GM12891 (cell line): ENCODE measurements around the gene FOXN3.

Experiments
- DNase-seq: peaks from one replicate; pipeline ENCODE4 v3.0.0; 2011; ENCODE audit warnings: low spot score; ENCODE audit not compliant: insufficient read length
- FAIRE-seq: peaks from 2 replicates; lab custom pipeline; 2011; peaks lifted over from hg19 to GRCh38; lab: Jason Lieb, UNC
- PAX5 ChIP-seq: IDR thresholded peaks from 2 replicates; pipeline ENCODE4 v1.6.1; 2011; ENCODE audit warnings: low read length, moderate library complexity, mild to moderate bottlenecking; ENCODE audit not compliant: insufficient read depth, severe bottlenecking
- POLR2A ChIP-seq: IDR thresholded peaks from 2 replicates; pipeline ENCODE4 v1.6.1; 2011; ENCODE audit warnings: low read depth, low read length, control low read depth
- POLR2AphosphoS5 ChIP-seq: IDR thresholded peaks from 2 replicates; pipeline ENCODE4 v1.6.1; 2011; ENCODE audit warnings: low read depth, low read length, control low read depth
- POU2F2 ChIP-seq: IDR thresholded peaks from 2 replicates; pipeline ENCODE4 v1.6.1; 2011; ENCODE audit warnings: low read depth, mild to moderate bottlenecking, control low read depth, low read length, moderate library complexity
- SPI1 ChIP-seq: IDR thresholded peaks from 2 replicates; pipeline ENCODE4 v1.6.1; 2011; ENCODE audit warnings: low read depth, low read length, control low read depth
- TAF1 ChIP-seq: IDR thresholded peaks from 2 replicates; pipeline ENCODE4 v1.6.1; 2011; ENCODE audit warnings: low read depth, low read length, control low read depth

Gene FOXN3

GRCh38 chr14:89384023-89384422 is 33.0 kb downstream of the FOXN3 start:
- DNase-seq, result peak; percentile 28
- peak; percentile 80 for FAIRE-seq
- TF ChIP-seq PAX5, result peak; percentile 58
- TF ChIP-seq POU2F2, result no peak
- TF ChIP-seq SPI1, result no peak
- no peak for TF ChIP-seq POLR2AphosphoS5

- FAIRE-seq, result peak; percentile 50
- no peak for TF ChIP-seq TAF1
- TF ChIP-seq PAX5, result no peak
- TF ChIP-seq POU2F2, result no peak
- TF ChIP-seq POLR2AphosphoS5, result no peak
- no peak for TF ChIP-seq POLR2A
- no peak for TF ChIP-seq SPI1
- DNase-seq, result no peak
Measured at GRCh38 chr14:89382901-89383845, 33.9 kb downstream of the FOXN3 start.

- FAIRE-seq (no peak), DNase-seq (no peak)
- TF ChIP-seq SPI1 (no peak), PAX5 (no peak), POLR2A (no peak), TAF1 (no peak), POU2F2 (no peak), POLR2AphosphoS5 (no peak)
Measured at GRCh38 chr14:89382487-89382886, 34.5 kb downstream of the FOXN3 start.

DNA sequence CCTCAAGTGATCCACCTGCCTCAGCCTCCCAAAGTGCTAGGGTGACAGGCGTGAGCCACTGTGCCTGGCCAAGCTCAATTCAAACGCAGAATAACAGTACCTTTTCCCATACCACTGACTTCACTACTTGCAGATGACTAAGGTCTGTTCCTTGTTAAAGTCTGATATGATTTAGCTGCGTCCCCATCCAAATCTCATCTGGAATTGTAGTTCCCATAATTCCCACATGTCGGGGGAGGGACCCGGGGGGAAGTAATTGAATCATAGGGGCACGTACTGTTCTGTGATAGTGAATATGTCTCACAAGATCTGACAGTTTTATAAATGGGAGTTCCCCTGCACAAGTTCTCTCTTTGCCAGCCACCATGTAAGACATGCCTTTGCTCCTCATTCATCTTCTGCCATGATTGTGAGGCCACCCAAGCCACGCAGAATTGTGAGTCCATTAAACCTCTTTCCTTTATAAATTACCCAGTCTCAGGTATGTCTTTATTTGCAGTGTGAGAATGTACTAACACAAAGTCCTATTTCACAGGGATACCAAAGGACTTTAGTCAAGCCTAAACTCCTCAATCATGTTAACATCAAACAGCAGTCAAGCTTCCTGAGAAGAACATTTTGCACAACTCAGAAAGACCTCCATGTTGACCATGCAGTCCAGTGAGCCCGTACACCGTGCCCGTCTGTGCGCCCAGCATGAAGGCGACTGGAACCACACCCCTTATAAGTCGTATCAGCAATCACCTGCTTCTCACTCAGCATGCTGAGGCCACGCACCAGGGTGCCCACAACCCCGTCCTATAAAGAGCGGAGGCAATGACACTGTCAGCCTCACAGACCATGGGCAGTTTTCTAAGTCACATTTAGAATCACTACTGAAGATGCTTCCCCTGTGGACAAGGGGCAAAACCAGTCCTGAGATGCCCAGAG is 36.9 kb downstream of the FOXN3 start:
- DNase-seq (no peak), FAIRE-seq (no peak)
- TF ChIP-seq POU2F2 (no peak), TAF1 (no peak), POLR2AphosphoS5 (no peak), POLR2A (no peak), SPI1 (no peak), PAX5 (no peak)

DNA sequence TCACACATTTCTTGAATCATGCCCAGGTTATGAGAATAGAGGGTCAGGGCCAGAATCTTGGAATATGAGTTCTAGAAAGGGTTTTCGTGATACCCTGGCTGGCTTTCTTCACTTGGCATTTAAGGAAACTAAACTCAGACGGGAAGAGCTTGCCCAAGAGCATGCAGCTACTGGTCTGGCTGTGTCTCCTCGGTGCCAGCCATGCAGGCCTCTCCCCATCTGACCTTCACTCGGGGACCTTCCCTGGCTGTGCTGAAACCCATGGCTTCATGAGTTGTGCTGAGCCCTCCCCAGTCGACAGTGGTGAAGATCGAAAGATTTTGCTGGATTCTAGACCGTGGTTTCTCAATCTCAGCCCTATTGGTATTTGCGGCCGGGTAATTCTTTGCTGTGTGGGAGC is 38.0 kb downstream of the FOXN3 start:
- no peak for TF ChIP-seq POLR2AphosphoS5
- TF ChIP-seq PAX5, result no peak
- TF ChIP-seq POU2F2, result no peak
- TF ChIP-seq TAF1, result no peak
- TF ChIP-seq POLR2A, result no peak
- TF ChIP-seq SPI1, result no peak
- no peak for FAIRE-seq
- no peak for DNase-seq

GRCh38 chr14:89378119-89378518 is 38.9 kb downstream of the FOXN3 start:
- FAIRE-seq (peak; percentile 9), DNase-seq (no peak)

DNA sequence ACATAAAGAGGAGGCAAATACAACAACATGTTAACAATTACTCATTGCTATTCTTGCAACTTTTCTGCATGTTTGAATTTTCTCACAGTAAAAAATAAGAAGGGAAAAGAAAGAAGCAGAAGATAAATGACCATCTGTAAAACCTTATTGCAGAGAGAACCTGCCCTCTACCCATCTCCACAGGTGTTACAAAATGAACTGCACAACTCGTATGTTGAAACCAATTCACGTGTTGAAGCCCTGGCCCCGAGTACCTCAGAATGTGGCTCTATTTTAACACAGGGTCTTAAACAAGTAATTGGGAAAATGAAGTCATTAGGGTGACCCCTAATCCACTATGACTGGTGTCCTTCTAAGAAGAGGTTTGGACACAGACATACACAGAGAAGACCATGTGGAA is 39.5 kb downstream of the FOXN3 start:
- no peak for TF ChIP-seq SPI1
- TF ChIP-seq PAX5, result no peak
- TF ChIP-seq POU2F2, result no peak
- no peak for DNase-seq
- FAIRE-seq, result no peak

More at GRCh38 chr14:89378119-89378518, 38.9 kb downstream of the FOXN3 start:
- TF ChIP-seq POLR2AphosphoS5, result no peak
- 0 out of 2 replicates have a peak, but pooled peaks have one; percentile 32 for TF ChIP-seq POU2F2
- TF ChIP-seq POLR2A, result no peak
- TF ChIP-seq SPI1, result no peak

GRCh38 chr14:89374908-89375307 is 42.1 kb downstream of the FOXN3 start:
- no peak for DNase-seq
- TF ChIP-seq TAF1 (no peak), POLR2AphosphoS5 (no peak), SPI1 (no peak), POLR2A (no peak), PAX5 (no peak), POU2F2 (no peak)
- no peak for FAIRE-seq

DNA sequence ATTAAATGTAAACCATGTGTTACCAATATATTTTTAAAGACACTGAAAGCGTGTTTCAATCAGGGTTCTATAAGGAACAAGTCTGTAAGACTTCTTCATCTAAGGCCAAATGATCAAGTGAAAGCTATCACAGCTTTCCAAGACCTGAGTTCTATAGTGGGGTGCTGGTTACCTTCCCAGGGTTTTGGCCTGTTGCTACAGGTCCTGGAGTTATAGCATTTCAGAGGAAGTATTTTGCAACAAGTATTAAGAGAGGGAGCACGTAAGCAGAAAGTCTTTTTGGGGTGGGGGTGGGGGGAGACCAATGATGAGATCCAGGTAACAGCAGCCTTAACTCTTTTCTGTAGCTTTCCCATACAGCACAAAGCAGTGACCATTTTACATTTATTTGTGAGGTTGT is 43.8 kb downstream of the FOXN3 start:
- FAIRE-seq (no peak), DNase-seq (no peak)
- no peak for TF ChIP-seq TAF1
- no peak for TF ChIP-seq PAX5
- TF ChIP-seq POLR2A, result no peak
- TF ChIP-seq POU2F2, result no peak
- no peak for TF ChIP-seq POLR2AphosphoS5

- DNase-seq, result no peak
- FAIRE-seq, result no peak
- TF ChIP-seq POLR2A, result no peak
- no peak for TF ChIP-seq TAF1
- TF ChIP-seq POU2F2, result no peak
- TF ChIP-seq PAX5, result no peak
- no peak for TF ChIP-seq SPI1
- TF ChIP-seq POLR2AphosphoS5, result no peak
Measured at GRCh38 chr14:89372512-89372883, 44.5 kb downstream of the FOXN3 start.
